Keratinocyte (primary cell): ENCODE measurements around the gene CCIN. TPM values are rescaled to one million over a fixed set of nuclear protein-coding genes. Genes with fewer than 3 reads are reported as not detected.

Experiments
- DNase-seq: peaks from one replicate; pipeline ENCODE4 v3.0.0-alpha.2; 2011; ENCODE audit warnings: low read depth, missing footprints, low spot score
- FAIRE-seq: peaks from 2 replicates; lab custom pipeline; 2011; peaks lifted over from hg19 to GRCh38; lab: Jason Lieb, UNC
- H2AFZ ChIP-seq: 2 replicates; pipeline ENCODE4 v1.6.0; 2012; ENCODE audit warnings: low read length, control low read depth, inconsistent platforms; ENCODE audit not compliant: control insufficient read depth
- H3K27ac ChIP-seq: 2 replicates; pipeline ENCODE4 v1.5.1; 2011; ENCODE audit warnings: low read length; ENCODE audit not compliant: control insufficient read depth, insufficient read depth
- H3K27me3 ChIP-seq: 3 replicates; pipeline ENCODE4 v1.6.0; 2011; ENCODE audit warnings: low read length; ENCODE audit not compliant: control insufficient read depth, insufficient read depth; ENCODE audit errors: extremely low read depth
- H3K36me3 ChIP-seq, 2 experiments: 2 replicates in 1 of 2; 3 replicates in 1 of 2; pipeline ENCODE4 v1.5.1; 2011; ENCODE audit warnings: low read length in 2 of 2, mild to moderate bottlenecking in 1 of 2; ENCODE audit not compliant: control insufficient read depth in 2 of 2, insufficient read depth in 2 of 2; ENCODE audit errors: extremely low read depth in 1 of 2
- H3K4me1 ChIP-seq: 3 replicates; pipeline ENCODE4 v1.5.1; 2011; ENCODE audit warnings: low read length; ENCODE audit not compliant: control insufficient read depth, insufficient read depth; ENCODE audit errors: extremely low read depth
- H3K4me2 ChIP-seq: 3 replicates; pipeline ENCODE4 v1.6.0; 2011; ENCODE audit warnings: low read depth, low read length; ENCODE audit not compliant: control insufficient read depth, insufficient read depth; ENCODE audit errors: extremely low read depth
- H3K4me3 ChIP-seq, 3 experiments: fragments of 200-600 bp in 1 of 3; sonication (generic) in 1 of 3; 2 replicates in 2 of 3; 3 replicates in 1 of 3; pipeline ENCODE4 v1.5.1; 2011 to 2016; ENCODE audit warnings: low read length in 3 of 3, mild to moderate bottlenecking in 3 of 3, control low read depth in 2 of 3, inconsistent platforms in 1 of 3, low read depth in 1 of 3, mixed read lengths in 1 of 3, mixed run types in 1 of 3, moderate library complexity in 1 of 3; ENCODE audit not compliant: control insufficient read depth in 2 of 3, insufficient read depth in 2 of 3; ENCODE audit errors: extremely low read depth in 1 of 3
- H3K79me2 ChIP-seq: 2 replicates; pipeline ENCODE4 v1.6.0; 2012; ENCODE audit warnings: low read length; ENCODE audit not compliant: control insufficient read depth, insufficient read depth
- H3K9ac ChIP-seq: 3 replicates; pipeline ENCODE4 v1.6.0; 2011; ENCODE audit warnings: low read length; ENCODE audit not compliant: control insufficient read depth, insufficient read depth; ENCODE audit errors: extremely low read depth
- H3K9me1 ChIP-seq: 3 replicates; pipeline ENCODE4 v1.6.0; 2011; ENCODE audit warnings: low read length; ENCODE audit not compliant: control insufficient read depth, insufficient read depth; ENCODE audit errors: extremely low read depth
- H3K9me3 ChIP-seq: 2 replicates; pipeline ENCODE4 v1.5.1; 2012; ENCODE audit warnings: low read depth, low read length; ENCODE audit not compliant: control insufficient read depth
- H4K20me1 ChIP-seq: 3 replicates; pipeline ENCODE4 v1.6.0; 2011; ENCODE audit warnings: low read length; ENCODE audit not compliant: control insufficient read depth, insufficient read depth; ENCODE audit errors: extremely low read depth
- EZH2 ChIP-seq: IDR thresholded peaks from one replicate; pipeline ENCODE4 v1.6.1; 2012; ENCODE audit warnings: inconsistent platforms, mild to moderate bottlenecking, low read length, moderate library complexity
- dilution Hi-C: fragments of 300-500 bp; cut with MboI; formaldehyde crosslinking; loops from one replicate; pipeline ENCODE4 v1.7.0; 2020; ENCODE audit warnings: low sequenced_read_pairs; ENCODE audit not compliant: extremely low pct_ligation_motif_present
- polyA plus RNA-seq, 5 experiments: library from polyadenylated mRNA; depleted of rRNA in 3 of 5; stranded (reverse) in 3 of 5; stranded (forward) in 1 of 5; unstranded in 1 of 5; fragments of >200 nt; gene quantifications; 1 replicate in 1 of 5; 2 replicates in 3 of 5; 3 replicates in 1 of 5; pipeline versions ENCODE4 v1.2.1 to v1.2.3, GENCODE V29; 2011 to 2012; ENCODE audit warnings: missing spikeins in 2 of 5, low read depth in 1 of 5, low replicate concordance in 1 of 5
- TF ChIP-seq, protein P1 (sequence below), 3 experiments: IDR thresholded peaks in 1 of 3; conservative IDR thresholded peaks in 1 of 3; optimal IDR thresholded peaks in 1 of 3; 2 replicates in 2 of 3; 3 replicates in 1 of 3; pipeline versions ENCODE3 to v1.5.1; 2011; ENCODE audit warnings: low read length in 3 of 3, mild to moderate bottlenecking in 3 of 3, moderate library complexity in 2 of 3, control low read depth in 1 of 3, inconsistent platforms in 1 of 3; ENCODE audit not compliant: insufficient read depth in 2 of 3; ENCODE audit errors: extremely low read depth in 1 of 3

The CCIN gene
- polyA plus RNA-seq, 1 donor (not counting 4 experiments of a cell fraction or from before 2014, with no cell fraction given): not detected

DNA sequence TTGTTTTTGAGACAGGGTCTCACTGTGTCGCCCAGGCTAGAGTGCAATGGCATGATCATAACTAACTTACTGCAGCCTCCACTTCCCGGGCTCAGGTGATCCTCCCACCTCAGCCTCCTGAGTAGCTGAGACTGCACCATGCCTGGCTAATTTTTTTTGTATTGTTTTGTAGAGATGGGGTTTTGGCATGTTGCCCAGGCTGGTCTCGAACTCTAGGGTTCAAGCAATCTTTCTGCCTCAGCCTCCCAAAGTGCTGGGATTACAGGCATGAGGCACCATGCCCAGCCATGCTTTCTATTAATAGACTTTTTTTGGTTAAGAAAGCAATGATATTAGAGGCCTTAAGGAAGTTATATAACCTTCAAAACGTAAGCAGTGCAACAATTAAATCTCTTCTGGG, 44.8 kb downstream of the CCIN start:
- peaks cover 30% of the 10 kb centered on the region for H3K79me2 ChIP-seq

DNA sequence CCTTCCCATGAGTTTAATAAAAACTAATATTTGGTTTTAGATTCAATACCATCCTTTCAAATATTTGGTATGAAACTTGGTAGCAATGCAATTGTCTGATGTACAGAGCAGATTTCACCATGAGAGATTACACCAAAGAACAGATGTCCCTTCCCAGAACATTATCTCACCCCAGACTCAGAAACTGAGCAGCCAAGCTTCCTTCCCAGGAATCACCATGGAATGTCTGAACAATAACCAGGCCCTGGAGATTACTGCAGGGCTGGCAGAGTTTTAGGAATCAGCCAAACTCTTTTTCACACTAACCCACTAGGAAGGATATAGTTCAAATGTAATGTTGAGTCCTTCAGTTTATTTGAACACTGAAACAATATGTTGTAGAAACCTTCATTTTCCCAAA, 45.4 kb downstream of the CCIN start:
- Histone ChIP-seq H3K79me2 (peaks cover 24% of the 10 kb centered on the region), H2AFZ (no peak overlapping the region), H3K9me1 (no peaks in the 10 kb centered on the region), H3K9ac (no peak overlapping the region), H3K27me3 (no peaks in the 10 kb centered on the region), H3K36me3 (peaks cover 37 to 45% of the 10 kb centered on the region in 2 experiments), H4K20me1 (peaks cover 7% of the 10 kb centered on the region), H3K4me3 (no peak overlapping the region), H3K27ac (no peak overlapping the region), H3K4me2 (no peak overlapping the region), H3K4me1 (no peaks in the 10 kb centered on the region), H3K9me3 (no peaks in the 10 kb centered on the region)
- DNase-seq (no peak), FAIRE-seq (no peak)
- TF ChIP-seq, protein P1, sequence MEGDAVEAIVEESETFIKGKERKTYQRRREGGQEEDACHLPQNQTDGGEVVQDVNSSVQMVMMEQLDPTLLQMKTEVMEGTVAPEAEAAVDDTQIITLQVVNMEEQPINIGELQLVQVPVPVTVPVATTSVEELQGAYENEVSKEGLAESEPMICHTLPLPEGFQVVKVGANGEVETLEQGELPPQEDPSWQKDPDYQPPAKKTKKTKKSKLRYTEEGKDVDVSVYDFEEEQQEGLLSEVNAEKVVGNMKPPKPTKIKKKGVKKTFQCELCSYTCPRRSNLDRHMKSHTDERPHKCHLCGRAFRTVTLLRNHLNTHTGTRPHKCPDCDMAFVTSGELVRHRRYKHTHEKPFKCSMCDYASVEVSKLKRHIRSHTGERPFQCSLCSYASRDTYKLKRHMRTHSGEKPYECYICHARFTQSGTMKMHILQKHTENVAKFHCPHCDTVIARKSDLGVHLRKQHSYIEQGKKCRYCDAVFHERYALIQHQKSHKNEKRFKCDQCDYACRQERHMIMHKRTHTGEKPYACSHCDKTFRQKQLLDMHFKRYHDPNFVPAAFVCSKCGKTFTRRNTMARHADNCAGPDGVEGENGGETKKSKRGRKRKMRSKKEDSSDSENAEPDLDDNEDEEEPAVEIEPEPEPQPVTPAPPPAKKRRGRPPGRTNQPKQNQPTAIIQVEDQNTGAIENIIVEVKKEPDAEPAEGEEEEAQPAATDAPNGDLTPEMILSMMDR (optimal IDR thresholded peaks at IDR 0.05 in 1 of 3, IDR thresholded peaks at IDR 0.05 in 1 of 3, conservative IDR thresholded peaks at IDR 0.05 in 1 of 3; ENCODE audit: extremely low read depth in 1 of 3, insufficient read depth in 2 of 3, low read length in 3 of 3): no peak
- dilution Hi-C loops: no loop called here

More for the DNA sequence above, 44.8 kb downstream of the CCIN start:
- Histone ChIP-seq H3K4me3 (no peak overlapping the region), H3K36me3 (peaks cover 39 to 51% of the 10 kb centered on the region in 2 experiments), H3K27ac (no peak overlapping the region), H4K20me1 (peaks cover 7% of the 10 kb centered on the region), H2AFZ (no peak overlapping the region), H3K4me2 (no peak overlapping the region), H3K27me3 (no peaks in the 10 kb centered on the region), H3K9me3 (no peaks in the 10 kb centered on the region), H3K9me1 (no peaks in the 10 kb centered on the region), H3K4me1 (no peaks in the 10 kb centered on the region), H3K9ac (no peak overlapping the region)
- TF ChIP-seq, protein P1 (optimal IDR thresholded peaks at IDR 0.05 in 1 of 3, IDR thresholded peaks at IDR 0.05 in 1 of 3, conservative IDR thresholded peaks at IDR 0.05 in 1 of 3; ENCODE audit: extremely low read depth in 1 of 3, insufficient read depth in 2 of 3, low read length in 3 of 3): no peak
- no peak for TF ChIP-seq EZH2
- dilution Hi-C loops: no loop called here
- DNase-seq (no peak), FAIRE-seq (no peak)
